K562 (cell line): ENCODE measurements around the gene VWF. TPM values are rescaled to one million over a fixed set of nuclear protein-coding genes. Genes with fewer than 3 reads are reported as not detected.

Source experiments
- ATAC-seq: fragments of 200-7000 bp; cut with Tn5 transposase; 3 replicates; pipeline ENCODE4 v1.9.1; 2020; ENCODE audit warnings: moderate library complexity
- BruUV-seq: library from RNA; stranded (reverse); fragments of 400-500 nt; replicated peaks from 2 replicates; lab custom pipeline; 2021; lab: Mats Ljungman, UMichigan
- CTCF ChIA-PET: fragments of 300-600 bp; formaldehyde crosslinking; extraction: SDS; loops from one replicate; lab custom pipeline; 2021; ENCODE audit warnings: low intra/inter-chr PET ratio; lab: Yijun Ruan, JAX
- POLR2A ChIA-PET: fragments of 300-600, 350-650 bp; sonication (Branson Sonifier 250); formaldehyde crosslinking; extraction: SDS; loops from one replicate; lab custom pipeline; 2021; ENCODE audit warnings: antibody characterized with exemption, inconsistent platforms; lab: Yijun Ruan, JAX
- DNase-seq, 4 experiments: peaks; one replicate each; pipeline versions ENCODE4 v3.0.0 to v3.0.0-alpha.2; 2011 to 2018; ENCODE audit warnings: low spot score in 3 of 4, mixed read lengths in 3 of 4; ENCODE audit errors: extremely low read depth in 1 of 4
- FAIRE-seq: peaks from 2 replicates; lab custom pipeline; 2011; peaks lifted over from hg19 to GRCh38; lab: Jason Lieb, UNC
- H2AFZ ChIP-seq: 2 replicates; pipeline ENCODE4 v1.6.0; 2011; ENCODE audit warnings: low read depth, low read length, control low read depth, inconsistent platforms
- H3K27ac ChIP-seq: fragments of 200-600 bp; 3 replicates; pipeline ENCODE4 v1.8.0; 2011; ENCODE audit warnings: low read depth, mild to moderate bottlenecking, control low read depth, inconsistent platforms, low read length, moderate library complexity, mixed read lengths; ENCODE audit errors: extremely low read depth
- H3K27me3 ChIP-seq, 2 experiments: fragments of 300-600 bp in 1 of 2; 2 replicates in 1 of 2; 3 replicates in 1 of 2; pipeline versions ENCODE4 v1.6.0 to v1.8.0; 2011; ENCODE audit warnings: inconsistent platforms in 2 of 2, low read length in 2 of 2, mild to moderate bottlenecking in 1 of 2, mixed read lengths in 1 of 2, moderate library complexity in 1 of 2; ENCODE audit not compliant: control insufficient read depth in 2 of 2, insufficient read depth in 2 of 2
- H3K36me3 ChIP-seq: fragments of 300-600 bp; 3 replicates; pipeline ENCODE4 v1.8.0; 2011; ENCODE audit warnings: mild to moderate bottlenecking, low read length, inconsistent platforms; ENCODE audit not compliant: control insufficient read depth, insufficient read depth
- H3K4me1 ChIP-seq, 2 experiments: fragments of 200-600 bp in 1 of 2; replicated peaks in 1 of 2; 2 replicates in 1 of 2; 3 replicates in 1 of 2; pipeline versions ENCODE4 v1.5.1 to v1.8.0; 2011; ENCODE audit warnings: inconsistent platforms in 2 of 2, low read length in 2 of 2, mild to moderate bottlenecking in 1 of 2, mixed read lengths in 1 of 2, moderate library complexity in 1 of 2; ENCODE audit not compliant: control insufficient read depth in 2 of 2, insufficient read depth in 2 of 2
- H3K4me2 ChIP-seq: 2 replicates; pipeline ENCODE4 v1.6.1; 2011; ENCODE audit warnings: low read length, control low read depth, inconsistent platforms, mixed read lengths; ENCODE audit not compliant: insufficient read depth
- H3K4me3 ChIP-seq: fragments of 200-600 bp; sonication (generic), shearing (Covaris generic); 2 replicates; pipeline ENCODE4 v1.5.1; 2016; ENCODE audit warnings: control low read depth, inconsistent platforms
- H3K79me2 ChIP-seq: fragments of 200-600 bp; 3 replicates; pipeline ENCODE4 v1.8.0; 2011; ENCODE audit warnings: low read length, inconsistent platforms; ENCODE audit not compliant: control insufficient read depth, insufficient read depth
- H3K9ac ChIP-seq, 2 experiments: 2 replicates each; pipeline versions ENCODE4 v1.6.0 to v1.6.1; 2011; ENCODE audit warnings: low read depth in 2 of 2, low read length in 2 of 2, control low read depth in 1 of 2, inconsistent platforms in 1 of 2, mild to moderate bottlenecking in 1 of 2, mixed read lengths in 1 of 2; ENCODE audit not compliant: insufficient read depth in 1 of 2
- H3K9me1 ChIP-seq: one replicate; pipeline ENCODE4 v1.6.0; 2011; ENCODE audit warnings: inconsistent platforms, mild to moderate bottlenecking, low read length, moderate library complexity; ENCODE audit not compliant: control insufficient read depth, insufficient read depth
- H3K9me3 ChIP-seq: replicated peaks from 2 replicates; pipeline ENCODE4 v1.5.1; 2011; ENCODE audit warnings: low read depth, low read length, inconsistent platforms; ENCODE audit not compliant: control insufficient read depth, insufficient read depth
- H4K20me1 ChIP-seq: replicated peaks from 2 replicates; pipeline ENCODE4 v1.6.1; 2011; ENCODE audit warnings: low read length, inconsistent platforms, mixed read lengths; ENCODE audit not compliant: control insufficient read depth, insufficient read depth
- AFF4 ChIP-seq: sonication (generic); formaldehyde crosslinking; IDR thresholded peaks from 2 replicates; pipeline ENCODE4 v1.8.0; 2023; ENCODE audit warnings: mild to moderate bottlenecking, missing genetic modification reagents
- BRD4 ChIP-seq: fragments of 200-600 bp; sonication (generic); IDR thresholded peaks from 2 replicates; pipeline ENCODE4 v1.6.1; 2017; ENCODE audit warnings: inconsistent platforms
- BRF2 ChIP-seq: IDR thresholded peaks from 3 replicates; pipeline ENCODE4 v1.6.1; 2011; ENCODE audit warnings: borderline replicate concordance, mild to moderate bottlenecking; ENCODE audit not compliant: insufficient read length, insufficient read depth
- E2F6 ChIP-seq, 2 experiments: IDR thresholded peaks; 2 replicates each; pipeline ENCODE4 v1.6.1; 2011; ENCODE audit warnings: borderline replicate concordance in 1 of 2, control low read depth in 1 of 2, low read depth in 1 of 2, low read length in 1 of 2, mild to moderate bottlenecking in 1 of 2, mixed read lengths in 1 of 2, moderate library complexity in 1 of 2; ENCODE audit not compliant: insufficient read depth in 1 of 2, insufficient read length in 1 of 2, poor library complexity in 1 of 2, severe bottlenecking in 1 of 2; ENCODE audit errors: extremely low read depth in 1 of 2
- KDM5B ChIP-seq: fragments of 200-600 bp; sonication (generic); IDR thresholded peaks from 2 replicates; pipeline ENCODE4 v1.6.1; 2012; ENCODE audit warnings: low read depth, mild to moderate bottlenecking, moderate library complexity, low read length, control low read depth, inconsistent platforms; ENCODE audit not compliant: insufficient replicate concordance
- KLF6 ChIP-seq: fragments of 250-450 bp; sonication (Bioruptor Pico); IDR thresholded peaks from 2 replicates; pipeline ENCODE4 v1.4.0; 2020; ENCODE audit warnings: mild to moderate bottlenecking, moderate library complexity, borderline replicate concordance
- LARP7 ChIP-seq: fragments of 450-650 bp; IDR thresholded peaks from 2 replicates; pipeline ENCODE4 v1.6.1; 2016
- PCBP2 ChIP-seq: fragments of 200-400 bp; formaldehyde crosslinking; IDR thresholded peaks from 2 replicates; pipeline ENCODE4 v1.6.1; 2018; ENCODE audit warnings: low read length, low read depth, mild to moderate bottlenecking, moderate library complexity; ENCODE audit not compliant: poor library complexity, severe bottlenecking
- PHF21A ChIP-seq: fragments of 450-650 bp; IDR thresholded peaks from 2 replicates; pipeline ENCODE4 v1.6.1; 2017; ENCODE audit warnings: low read depth, borderline replicate concordance
- POU5F1 ChIP-seq: fragments of 150-350 bp; IDR thresholded peaks from 2 replicates; pipeline ENCODE4 v1.6.1; 2014; ENCODE audit warnings: borderline replicate concordance, low read length, low read depth, mild to moderate bottlenecking; ENCODE audit not compliant: partially characterized antibody
- RAD21 ChIP-seq, 2 experiments: fragments of 250-450 bp in 1 of 2; fragments of 450-650 bp in 1 of 2; sonication (Bioruptor Pico) in 1 of 2; formaldehyde crosslinking in 1 of 2; IDR thresholded peaks in 1 of 2; conservative IDR thresholded peaks in 1 of 2; 2 replicates each; pipeline versions ENCODE4 v1.4.0 to v1.8.0; 2020 to 2022; ENCODE audit warnings: mild to moderate bottlenecking in 2 of 2, moderate library complexity in 1 of 2
- SMAD2 ChIP-seq: fragments of 150-350 bp; IDR thresholded peaks from 2 replicates; pipeline ENCODE4 v1.6.1; 2014; ENCODE audit warnings: low read depth, mild to moderate bottlenecking, low read length
- SRSF1 ChIP-seq: fragments of 200-400 bp; formaldehyde crosslinking; IDR thresholded peaks from 2 replicates; pipeline ENCODE4 v1.6.1; 2017; ENCODE audit warnings: mild to moderate bottlenecking, low read depth, low read length, moderate library complexity
- ZKSCAN8 ChIP-seq: fragments of 200-800 bp; sonication (Bioruptor generic); IDR thresholded peaks from 2 replicates; pipeline ENCODE4 v1.6.1; 2016; ENCODE audit warnings: missing genetic modification characterization, missing compliant biosample characterization
- WGBS: fragments of 100-300 bp; shearing (Covaris generic); methylation state at CpG from one replicate; pipeline ENCODE4 v1.1.6; 2016; ENCODE audit warnings: low coverage, mixed read lengths; ENCODE audit not compliant: insufficient coverage; ENCODE audit errors: missing lambda C conversion rate; 5-methylcytosine and 5-hydroxymethylcytosine counted together
- in situ Hi-C: fragments of 300-500 bp; cut with MboI; formaldehyde crosslinking; loops from 4 replicates; pipeline ENCODE4 v1.15.0; 2018; ENCODE audit warnings: inconsistent platforms, mixed read lengths
- intact Hi-C: fragments of 100-400 bp; cut with micrococcal nuclease; formaldehyde crosslinking; loops from 2 replicates; pipeline ENCODE4 v1.14.2; 2022
- polyA plus RNA-seq, 8 experiments: library from polyadenylated mRNA; depleted of rRNA in 4 of 8; stranded (reverse) in 5 of 8; unstranded in 3 of 8; fragments of >200 nt; fragmentation: Nextera tagmentation in 2 of 8; fragmentation: Illumina TruSeq in 1 of 8; extraction: Ambion mirVana in 2 of 8; extraction: Trizol in 1 of 8; gene quantifications; 2 replicates each; pipeline versions ENCODE4 v1.2.1 to v1.2.3, GENCODE V29; 2011 to 2014; ENCODE audit warnings: inconsistent platforms in 1 of 8, missing spikeins in 1 of 8
- total RNA-seq, 7 experiments: library from RNA; depleted of rRNA in 6 of 7; stranded (reverse); fragments of >200 nt in 6 of 7; fragmentation: Illumina TruSeq in 2 of 7; extraction: Trizol in 2 of 7; gene quantifications; 2 replicates each; pipeline versions ENCODE4 v1.2.1 to v1.2.3, GENCODE V29; 2011 to 2021; ENCODE audit warnings: low replicate concordance in 1 of 7

VWF gene
- total and polyA plus RNA-seq, 9 of the 15 experiments (the other 6 are each of a cell fraction or from before 2014, with no cell fraction given): 0.53 TPM; not detected in 8

GRCh38 chr12:6104842-6105241, 19.6 kb downstream of the VWF start (continued):
- TF ChIP-seq AFF4 (no peak), RAD21 (CRISPR knock-in tag; conservative IDR thresholded peaks at IDR 0.05 in 1 of 2, IDR thresholded peaks at IDR 0.05 in 1 of 2) (no peak), BRD4 (no peak), SRSF1 (no peak)

- H3K4me1 ChIP-seq: no peaks in the 10 kb centered on the region; a peak in 1 of 5 replicates
- no peaks in the 10 kb centered on the region for H4K20me1 ChIP-seq
- H3K27me3 ChIP-seq: peaks cover 2 to 4% of the 10 kb centered on the region in 2 experiments; a peak in 2 of 5 replicates
- ChIA-PET CTCF (no interaction called here), POLR2A (no interaction called here)
- FAIRE-seq (no peak), ATAC-seq (no peak), DNase-seq (no peak)
- in situ Hi-C loops: no loop called here
- H3K9me3 ChIP-seq: no peaks in the 10 kb centered on the region
- BruUV-seq: no TSS peak
- H3K9ac ChIP-seq: no peak overlapping the region
- intact Hi-C loops: no loop called here
- H3K36me3 ChIP-seq: no peaks in the 10 kb centered on the region
- no peak overlapping the region for H3K27ac ChIP-seq
- no peak overlapping the region for H3K4me3 ChIP-seq
- no peaks in the 10 kb centered on the region for H3K9me1 ChIP-seq
- H3K79me2 ChIP-seq: no peaks in the 10 kb centered on the region
- no peak overlapping the region for H3K4me2 ChIP-seq
- 0% methylated on average over 1 of the region's 3 CpGs for WGBS
- H2AFZ ChIP-seq: no peak overlapping the region
- no peak for TF ChIP-seq LARP7
- TF ChIP-seq KLF6 (CRISPR knock-in tag): no peak
- no peak for TF ChIP-seq PHF21A
- TF ChIP-seq KDM5B: no peak
- no peak for TF ChIP-seq E2F6 (IDR thresholded peaks at IDR 0.05; ENCODE audit: borderline replicate concordance in 1 of 2, extremely low read depth in 1 of 2, insufficient read depth in 1 of 2, insufficient read length in 1 of 2, low read depth in 1 of 2, low read length in 1 of 2, poor library complexity in 1 of 2, severe bottlenecking in 1 of 2)
- no peak for TF ChIP-seq BRF2
- TF ChIP-seq SMAD2: no peak
- TF ChIP-seq ZKSCAN8 (CRISPR knock-in tag): no peak
- no peak for TF ChIP-seq PCBP2
- no peak for TF ChIP-seq POU5F1
Measured at GRCh38 chr12:6104027-6104426, 20.4 kb downstream of the VWF start.
